Right renal pelvis (tissue), 4 donors: ENCODE results near the gene RASGRP4. TPM values are rescaled to one million over a fixed set of nuclear protein-coding genes. Genes with fewer than 3 reads are reported as not detected.
A peak's percentile ranks its signal among the peaks of the same experiment; 100 is the strongest.
"Not testable (repeated sequence)": the region's sequence is repeated elsewhere in the genome, so short reads cannot be mapped to it uniquely, and the experiment has no call there.

Source experiments
- DNase-seq, 4 donors: peaks; one replicate each; pipeline ENCODE4 v3.0.0-alpha.2; 2013; ENCODE audit warnings: low read depth in 4 of 4, low spot score in 3 of 4, missing footprints in 1 of 4
- polyA plus RNA-seq, 4 donors: library from polyadenylated mRNA; unstranded; fragments of 120-200 nt; gene quantifications; one replicate each; pipeline ENCODE4 v1.2.1, GENCODE V29; 2013; ENCODE audit not compliant: insufficient read length in 4 of 4

RASGRP4 gene
- polyA plus RNA-seq, 4 donors = 0.53 to 1.3 (median 0.84) TPM

DNA sequence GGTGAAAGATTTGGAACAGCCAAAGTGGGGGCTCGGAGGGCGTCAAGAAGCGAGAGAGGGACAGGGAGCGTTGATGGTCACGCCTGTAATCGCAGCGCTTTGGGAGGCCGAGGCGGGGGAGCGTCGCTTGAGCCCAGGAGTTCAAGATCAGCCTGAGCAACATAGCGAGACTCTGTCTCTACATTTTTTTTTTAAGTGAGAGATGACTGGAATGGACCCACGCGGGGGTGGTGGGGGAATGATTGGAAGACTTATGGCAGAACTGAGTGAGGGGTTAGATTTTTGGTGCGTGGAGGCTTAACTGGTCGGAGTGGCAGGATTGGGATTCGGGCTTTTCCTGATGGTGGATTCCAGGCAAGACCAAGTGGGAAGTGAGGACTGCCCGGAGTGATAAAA is 50.9 kb downstream of the RASGRP4 start:
- DNase-seq = no peak

DNA sequence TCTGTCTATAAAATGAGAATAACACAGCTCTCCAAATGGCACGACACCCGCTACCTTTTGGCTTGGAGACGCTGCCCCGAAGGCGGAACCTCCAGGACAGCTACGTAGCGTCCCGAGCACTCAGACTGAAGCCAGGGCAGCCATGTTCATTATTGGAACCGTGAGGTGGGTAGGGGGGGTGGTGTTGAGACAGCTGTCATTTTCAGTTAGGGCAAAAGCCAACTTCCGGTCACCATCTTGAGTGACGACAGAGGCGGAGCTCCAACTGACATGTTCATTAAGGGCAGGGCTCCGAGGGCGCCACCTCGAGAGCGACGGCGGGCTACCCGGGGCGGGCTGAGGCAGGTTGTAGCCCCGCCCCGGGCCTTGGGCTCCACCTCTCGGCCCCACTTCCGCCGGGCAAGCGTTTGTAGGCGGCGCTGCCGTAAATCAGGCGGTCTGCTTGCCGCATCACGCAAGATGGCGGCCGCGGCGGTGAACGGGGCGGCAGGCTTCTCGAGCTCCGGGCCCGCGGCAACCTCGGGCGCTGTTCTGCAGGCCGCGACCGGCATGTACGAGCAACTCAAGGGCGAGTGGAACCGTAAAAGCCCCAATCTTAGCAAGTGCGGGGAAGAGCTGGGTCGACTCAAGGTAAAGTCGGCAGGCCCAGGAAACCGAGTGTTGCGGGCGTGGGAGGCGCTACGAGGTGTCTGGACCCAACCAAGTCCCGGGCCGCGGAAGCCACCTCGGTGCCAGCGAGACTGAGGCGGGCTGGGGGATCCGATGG is 51.5 kb downstream of the RASGRP4 start, which contains the start of gene PSMD8:
Gene PSMD8, plus strand, starts transcription at position 240 of the 766 bp plus-strand sequence. Its CDS starts 31 bp downstream, at position 271.
- DNase-seq = peak; percentile 97 to 98 (median 98)

DNA sequence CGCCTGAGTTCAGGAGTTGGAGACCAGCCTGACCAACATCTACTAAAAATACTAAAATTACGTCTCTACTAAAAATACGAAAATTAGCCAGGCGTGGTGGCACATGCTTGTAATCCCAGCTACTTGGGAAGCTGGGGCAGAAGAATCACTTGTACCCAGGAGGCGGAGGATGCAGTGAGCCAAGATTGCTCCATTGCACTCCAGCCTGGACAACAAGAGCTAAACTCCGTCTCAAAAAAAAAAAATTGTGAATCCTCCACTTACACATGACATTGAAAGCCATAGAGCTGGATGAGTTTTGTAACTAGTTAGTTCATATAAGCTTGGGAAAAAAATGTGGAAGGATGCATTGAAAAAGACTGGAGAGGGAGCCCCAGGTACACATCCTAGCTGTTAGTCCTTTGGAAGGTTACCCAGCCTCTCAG is 52.1 kb downstream of the RASGRP4 start:
- DNase-seq = no peak

DNA sequence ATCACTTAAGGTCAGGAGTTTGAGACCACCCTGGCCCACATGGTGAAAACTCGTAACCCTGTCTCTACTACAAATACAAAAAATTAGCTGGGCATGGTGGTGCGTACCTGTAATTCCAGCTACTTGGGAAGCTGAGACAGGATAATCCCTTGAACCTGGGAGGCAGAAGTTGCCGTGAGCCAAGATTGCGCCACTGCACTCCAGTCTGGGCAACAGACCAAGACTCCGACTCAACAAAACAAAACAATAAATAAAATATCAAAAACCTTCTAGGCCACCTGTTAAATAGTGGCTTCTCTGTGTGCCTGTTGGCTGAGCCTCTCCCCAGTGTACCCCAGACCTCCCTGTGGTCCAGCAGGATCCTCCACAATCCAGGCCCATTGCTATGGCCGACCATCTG is 54.9 kb downstream of the RASGRP4 start:
- DNase-seq = no peak

GRCh38 chr19:38370299-38370698 is 55.7 kb downstream of the RASGRP4 start:
- DNase-seq = no peak

GRCh38 chr19:38369584-38369983 is 56.4 kb downstream of the RASGRP4 start:
- DNase-seq = no peak

- DNase-seq = no peak
These were observed 59.0 kb downstream of the RASGRP4 start for GRCh38 chr19:38367041-38367440.

GRCh38 chr19:38362946-38363688 is 62.9 kb downstream of the RASGRP4 start:
- not testable (repeated sequence) for DNase-seq

GRCh38 chr19:38362076-38362945 is 63.7 kb downstream of the RASGRP4 start:
- peak in 3 of 4 donors; percentile 41 to 65 (median 44) for DNase-seq

DNA sequence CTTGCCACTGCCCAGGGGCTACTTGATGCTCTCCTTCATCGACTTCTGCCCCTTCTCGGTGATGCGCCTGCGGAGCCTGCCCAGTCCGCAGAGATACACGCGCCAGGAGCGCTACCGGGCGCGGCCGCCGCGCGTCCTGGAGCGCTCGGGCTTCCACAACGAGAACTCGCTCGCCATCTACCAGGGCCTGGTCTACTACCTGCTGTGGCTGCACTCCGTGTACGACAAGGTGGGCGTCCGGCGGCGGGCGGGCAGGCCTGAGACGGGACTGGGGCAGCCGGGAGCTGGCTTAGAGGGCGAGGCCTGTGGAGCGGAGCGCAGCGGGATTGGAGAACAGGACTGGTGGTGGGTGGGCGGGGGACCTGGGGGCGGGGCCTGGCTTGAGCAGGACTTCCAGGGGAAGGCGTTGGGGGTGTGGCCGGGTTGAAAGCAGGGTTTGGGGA is 64.4 kb downstream of the RASGRP4 start:
- DNase-seq = peak in 2 of 4 donors; percentile 67 to 73

- DNase-seq = no peak
These were observed 65.0 kb downstream of the RASGRP4 start for GRCh38 chr19:38360839-38361631.

DNA sequence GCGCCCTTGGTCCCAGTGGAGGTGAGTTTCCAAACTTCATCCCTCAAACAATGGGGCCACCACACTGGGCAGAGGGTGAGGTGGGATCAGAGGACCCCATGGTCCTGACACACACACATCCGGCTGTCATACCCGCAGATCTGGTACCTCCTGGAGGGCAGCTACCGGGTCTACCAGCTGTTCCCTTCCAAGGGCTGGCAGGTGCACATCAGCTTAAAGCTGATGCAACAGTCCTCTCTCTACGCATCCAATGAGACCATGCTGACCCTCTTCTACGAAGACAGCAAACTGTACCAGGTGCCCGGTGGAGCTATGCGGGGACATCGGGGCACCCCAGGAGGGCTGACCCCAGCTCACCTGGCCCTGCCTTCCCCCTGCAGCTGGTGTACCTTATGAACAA is 65.7 kb downstream of the RASGRP4 start:
- DNase-seq = no peak

GRCh38 chr19:38359242-38360021 is 66.6 kb downstream of the RASGRP4 start:
- no peak for DNase-seq

Other genes with a start within 250 kb of the RASGRP4 start
- 1 to 10 TPM in 3 of 4 donors, under 1 TPM in 1; 0.70 to 2.1 (median 1.5) TPM for gene DPF1, start 202.0 kb downstream of the RASGRP4 start, polyA plus RNA-seq
- gene PPP1R14A, start 169.8 kb downstream of the RASGRP4 start, polyA plus RNA-seq = 1 to 10 TPM; 6.0 to 9.7 (median 7.6) TPM
- 100 to 1,000 TPM; 323 to 411 (median 331) TPM for gene SPINT2, start 161.6 kb downstream of the RASGRP4 start, polyA plus RNA-seq
- gene C19orf33, start 122.0 kb downstream of the RASGRP4 start, polyA plus RNA-seq = 10 to 100 TPM in 1 of 4 donors, 1 to 10 TPM in 3; 6.1 to 10.1 (median 8.8) TPM
- 10 to 100 TPM; 30.8 to 42.5 (median 33.5) TPM for gene YIF1B, start 110.3 kb downstream of the RASGRP4 start, polyA plus RNA-seq
- gene KCNK6, start 106.4 kb downstream of the RASGRP4 start, polyA plus RNA-seq = 1 to 10 TPM; 3.1 to 4.2 (median 3.3) TPM
- gene CATSPERG, start 90.4 kb downstream of the RASGRP4 start, polyA plus RNA-seq = 1 to 10 TPM; 5.0 to 6.3 (median 5.9) TPM
- 100 to 1,000 TPM; 166 to 194 (median 169) TPM for gene PSMD8, start 51.6 kb downstream of the RASGRP4 start, polyA plus RNA-seq
- gene GGN, start 38.2 kb downstream of the RASGRP4 start, polyA plus RNA-seq = 1 to 10 TPM in 1 of 4 donors, under 1 TPM in 3; 0.51 to 1.0 (median 0.63) TPM
- 1 to 10 TPM in 2 of 4 donors, under 1 TPM in 2; 0.90 to 1.1 (median 1.0) TPM for gene SPRED3, start 37.5 kb downstream of the RASGRP4 start, polyA plus RNA-seq
- 10 to 100 TPM; 13.2 to 18.0 (median 13.9) TPM for gene FAM98C, start 23.1 kb downstream of the RASGRP4 start, polyA plus RNA-seq
- 1 to 10 TPM; 4.5 to 5.0 (median 4.8) TPM for gene RYR1, start 7.5 kb upstream of the RASGRP4 start, polyA plus RNA-seq
- 1 to 10 TPM; 2.5 to 4.1 (median 3.5) TPM for gene MAP4K1, start 191.7 kb upstream of the RASGRP4 start, polyA plus RNA-seq
- gene EIF3K, start 193.0 kb upstream of the RASGRP4 start, polyA plus RNA-seq = 100 to 1,000 TPM; 307 to 353 (median 328) TPM
- 100 to 1,000 TPM; 664 to 751 (median 665) TPM for gene ACTN4, start 221.4 kb upstream of the RASGRP4 start, polyA plus RNA-seq